HCT116 (cell line): ENCODE measurements around the gene DLG2. TPM values are rescaled to one million over a fixed set of nuclear protein-coding genes. Genes with fewer than 3 reads are reported as not detected.

Source experiments
- ATAC-seq: fragments of 200-7000 bp; cut with Tn5 transposase; 2 replicates; pipeline ENCODE4 v1.9.1; 2020; ENCODE audit warnings: mild to moderate bottlenecking, moderate library complexity
- BruUV-seq: library from RNA; stranded (reverse); fragments of 400-500 nt; replicated peaks from 2 replicates; lab custom pipeline; 2021; lab: Mats Ljungman, UMichigan
- CTCF ChIA-PET: fragments of 300-600 bp; sonication (Branson Sonifier 250); formaldehyde crosslinking; loops from one replicate; lab custom pipeline; 2021; ENCODE audit warnings: antibody characterized with exemption; lab: Charles Lee
- POLR2A ChIA-PET: fragments of 300-600, 350-600 bp; sonication (Branson Sonifier 250); formaldehyde crosslinking; loops from one replicate; lab custom pipeline; 2021; ENCODE audit warnings: antibody characterized with exemption; lab: Charles Lee
- RAD21 ChIA-PET, 2 experiments: fragments of 300-600 bp; sonication (Branson Sonifier 250); formaldehyde crosslinking; loops; one replicate each; lab custom pipeline; 2023; ENCODE audit warnings: low total read pairs in 2 of 2; ENCODE audit not compliant: uncharacterized antibody in 2 of 2, unreplicated experiment in 2 of 2, low non-redundant PET in 1 of 2; lab: Charles Lee
- DNase-seq: peaks from one replicate; pipeline ENCODE4 v3.0.0-alpha.2; 2010; ENCODE audit warnings: low read depth, low spot score
- H2AFZ ChIP-seq: fragments of 200-600 bp; shearing (Covaris generic), sonication (generic); 2 replicates; pipeline ENCODE4 v1.6.1; 2017; ENCODE audit warnings: low read depth, mixed run types, mixed read lengths, antibody characterized with exemption, low read length; ENCODE audit not compliant: poor library complexity, severe bottlenecking
- H3K27ac ChIP-seq: 2 replicates; pipeline ENCODE4 v1.5.1; 2012; ENCODE audit warnings: low read depth, low read length
- H3K27me3 ChIP-seq: fragments of 200-600 bp; sonication (generic); 2 replicates; pipeline ENCODE4 v1.6.1; 2016; ENCODE audit warnings: mixed run types, low read length, mixed read lengths; ENCODE audit not compliant: insufficient read depth
- H3K36me3 ChIP-seq, 2 experiments: fragments of 200-500 bp in 1 of 2; fragments of 200-600 bp in 1 of 2; sonication (Bioruptor generic) in 1 of 2; sonication (generic) in 1 of 2; 2 replicates each; pipeline versions ENCODE4 v1.5.1 to v1.6.1; 2014 to 2016; ENCODE audit warnings: low read length in 2 of 2, inconsistent platforms in 1 of 2, mixed read lengths in 1 of 2, mixed run types in 1 of 2; ENCODE audit not compliant: insufficient read depth in 2 of 2, control insufficient read depth in 1 of 2
- H3K4me1 ChIP-seq, 2 experiments: fragments of 200-600 bp in 1 of 2; sonication (generic) in 1 of 2; 2 replicates each; pipeline versions ENCODE4 v1.5.1 to v1.6.1; 2012 to 2017; ENCODE audit warnings: low read length in 2 of 2, inconsistent platforms in 1 of 2, mild to moderate bottlenecking in 1 of 2, mixed read lengths in 1 of 2, mixed run types in 1 of 2, moderate library complexity in 1 of 2; ENCODE audit not compliant: insufficient read depth in 2 of 2, control insufficient read depth in 1 of 2
- H3K4me2 ChIP-seq: fragments of 200-600 bp; sonication (generic); 2 replicates; pipeline ENCODE4 v1.6.1; 2017; ENCODE audit warnings: mixed run types, low read length, mixed read lengths
- H3K4me3 ChIP-seq, 2 experiments: fragments of 200-600 bp in 1 of 2; sonication (generic) in 1 of 2; replicated peaks in 1 of 2; 2 replicates each; pipeline ENCODE4 v1.5.1; 2011 to 2016; ENCODE audit warnings: low read length in 2 of 2, control low read depth in 1 of 2, low read depth in 1 of 2, mild to moderate bottlenecking in 1 of 2, mixed read lengths in 1 of 2, mixed run types in 1 of 2
- H3K79me2 ChIP-seq: fragments of 200-600 bp; sonication (generic); 2 replicates; pipeline ENCODE4 v1.6.1; 2017; ENCODE audit warnings: mild to moderate bottlenecking, mixed run types, low read length, moderate library complexity, mixed read lengths; ENCODE audit not compliant: insufficient read depth
- H3K9ac ChIP-seq: fragments of 200-600 bp; sonication (generic); 2 replicates; pipeline ENCODE4 v1.6.1; 2016; ENCODE audit warnings: low read length, mixed read lengths
- H3K9me2 ChIP-seq: fragments of 200-600 bp; sonication (generic), shearing (Covaris generic); 2 replicates; pipeline ENCODE4 v1.6.1; 2017; ENCODE audit warnings: mixed run types, mild to moderate bottlenecking, moderate library complexity; ENCODE audit not compliant: insufficient read depth
- H3K9me3 ChIP-seq, 2 experiments: fragments of 200-500 bp in 1 of 2; fragments of 200-600 bp in 1 of 2; sonication (Bioruptor generic) in 1 of 2; sonication (generic) in 1 of 2; 2 replicates each; pipeline ENCODE4 v1.6.1; 2014 to 2017; ENCODE audit warnings: low read length in 2 of 2, mixed read lengths in 2 of 2, inconsistent platforms in 1 of 2, low read depth in 1 of 2, mild to moderate bottlenecking in 1 of 2, mixed run types in 1 of 2, moderate library complexity in 1 of 2; ENCODE audit not compliant: control insufficient read depth in 1 of 2, insufficient read depth in 1 of 2
- H4K20me1 ChIP-seq: fragments of 200-600 bp; sonication (generic), shearing (Covaris generic); 2 replicates; pipeline ENCODE4 v1.6.1; 2017; ENCODE audit warnings: mixed run types, mild to moderate bottlenecking, moderate library complexity; ENCODE audit not compliant: insufficient read depth
- ATF3 ChIP-seq: IDR thresholded peaks from 2 replicates; pipeline ENCODE4 v1.6.1; 2012
- CBX3 ChIP-seq: IDR thresholded peaks from 2 replicates; pipeline ENCODE4 v1.6.1; 2012; ENCODE audit warnings: low read depth
- CEBPB ChIP-seq: IDR thresholded peaks from 2 replicates; pipeline ENCODE4 v1.6.1; 2012; ENCODE audit warnings: low read depth
- EGR1 ChIP-seq: IDR thresholded peaks from 2 replicates; pipeline ENCODE4 v1.6.1; 2012; ENCODE audit warnings: low read depth
- EZH2 ChIP-seq: fragments of 200-600 bp; sonication (generic); IDR thresholded peaks from 2 replicates; pipeline ENCODE4 v1.6.1; 2017; ENCODE audit warnings: antibody characterized with exemption, mixed run types
- EZH2phosphoT487 ChIP-seq: fragments of 200-600 bp; IDR thresholded peaks from 2 replicates; pipeline ENCODE4 v1.6.1; 2018; ENCODE audit warnings: antibody characterized with exemption, borderline replicate concordance
- FOSL1 ChIP-seq: IDR thresholded peaks from 2 replicates; pipeline ENCODE4 v1.6.1; 2012; ENCODE audit warnings: low read depth
- JUND ChIP-seq: IDR thresholded peaks from 2 replicates; pipeline ENCODE4 v1.6.1; 2012
- RAD21 ChIP-seq: IDR thresholded peaks from 2 replicates; pipeline ENCODE4 v1.6.1; 2012; ENCODE audit warnings: low read depth, mild to moderate bottlenecking
- SIN3A ChIP-seq: IDR thresholded peaks from 2 replicates; pipeline ENCODE4 v1.6.1; 2012; ENCODE audit warnings: low read depth
- SP1 ChIP-seq: IDR thresholded peaks from 2 replicates; pipeline ENCODE4 v1.6.1; 2012; ENCODE audit warnings: low read depth
- SRF ChIP-seq: IDR thresholded peaks from 2 replicates; pipeline ENCODE4 v1.6.1; 2012; ENCODE audit warnings: low read depth
- TCF7L2 ChIP-seq: IDR thresholded peaks from 2 replicates; pipeline ENCODE4 v1.7.0; 2011; ENCODE audit warnings: borderline replicate concordance, inconsistent platforms; ENCODE audit not compliant: insufficient read depth, insufficient read length; ENCODE audit errors: extremely low read depth
- YY1 ChIP-seq: IDR thresholded peaks from 2 replicates; pipeline ENCODE4 v1.6.1; 2011; ENCODE audit warnings: low read length, low read depth, moderate library complexity, mild to moderate bottlenecking; ENCODE audit not compliant: insufficient replicate concordance; ENCODE audit errors: extremely low read depth
- ZNF274 ChIP-seq: fragments of 200-500 bp; sonication (Bioruptor generic); IDR thresholded peaks from 2 replicates; pipeline ENCODE4 v1.6.1; 2014; ENCODE audit warnings: mild to moderate bottlenecking, low read depth, low read length, inconsistent platforms
- intact Hi-C: fragments of 100-400 bp; cut with micrococcal nuclease; formaldehyde crosslinking; loops from 2 replicates; pipeline ENCODE4 v1.10.0; 2022
- total RNA-seq: library from RNA; stranded (reverse); gene quantifications from one replicate; pipeline ENCODE4 v1.2.1, GENCODE V29; 2021; ENCODE audit not compliant: unreplicated experiment

Gene DLG2
- total RNA-seq, 1 experiment from 2014 or later: 2.4 TPM

DNA sequence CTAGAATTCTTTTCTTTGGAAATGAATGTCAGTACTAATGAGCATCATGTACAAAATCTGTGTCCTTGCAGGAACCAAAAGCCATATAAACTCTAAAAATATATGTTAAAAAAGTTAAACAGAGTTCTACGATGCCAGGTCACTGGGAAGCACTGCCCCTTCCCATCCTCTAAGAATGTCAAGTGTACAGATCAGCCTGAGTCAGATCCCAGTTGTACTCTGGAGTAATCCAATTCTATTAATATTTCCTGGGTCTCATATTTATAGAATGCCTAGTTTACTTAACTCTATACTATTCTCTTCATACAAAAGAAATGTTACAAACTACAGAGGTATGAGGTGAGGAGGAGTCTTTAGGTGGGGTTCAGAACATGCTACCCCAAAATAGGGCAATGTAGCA is 460.1 kb downstream of the DLG2 start:
- RAD21 ChIA-PET: no interaction called here
- POLR2A ChIA-PET: no interaction called here
- H3K79me2 ChIP-seq: no peaks in the 10 kb centered on the region
- DNase-seq (no peak), ATAC-seq (no peak)
- CTCF ChIA-PET: no interaction called here
- no peak overlapping the region for H3K27ac ChIP-seq
- no peak overlapping the region for H2AFZ ChIP-seq
- TF ChIP-seq FOSL1 (no peak), ZNF274 (no peak), EZH2 (no peak), CBX3 (no peak), SRF (no peak), EZH2phosphoT487 (no peak), JUND (no peak), SP1 (no peak)
- no peaks in the 10 kb centered on the region for H3K27me3 ChIP-seq
- no peak overlapping the region for H3K4me3 ChIP-seq
- no peaks in the 10 kb centered on the region for H3K36me3 ChIP-seq
- H4K20me1 ChIP-seq: no peaks in the 10 kb centered on the region
- H3K9me2 ChIP-seq: no peaks in the 10 kb centered on the region
- intact Hi-C loops: no loop called here
- no peak overlapping the region for H3K4me2 ChIP-seq
- no peak overlapping the region for H3K9ac ChIP-seq
- no TSS peak for BruUV-seq
- peaks cover 12 to 28% of the 10 kb centered on the region in 2 experiments for H3K4me1 ChIP-seq
- H3K9me3 ChIP-seq: no peaks in the 10 kb centered on the region

GRCh38 chr11:85165819-85166218 is 461.3 kb downstream of the DLG2 start:
- ChIA-PET RAD21 (no interaction called here), CTCF (no interaction called here), POLR2A (no interaction called here)
- Histone ChIP-seq H3K27me3 (no peaks in the 10 kb centered on the region), H3K9me2 (no peaks in the 10 kb centered on the region), H3K4me3 (no peak overlapping the region), H3K9ac (no peak overlapping the region), H3K27ac (no peak overlapping the region), H4K20me1 (no peaks in the 10 kb centered on the region)
- DNase-seq: no peak
- TF ChIP-seq EZH2phosphoT487 (no peak), EGR1 (no peak), JUND (no peak), CBX3 (no peak), TCF7L2 (no peak), SIN3A (no peak), YY1 (no peak), ATF3 (no peak), RAD21 (no peak), ZNF274 (no peak), SRF (no peak), CEBPB (no peak), EZH2 (no peak)
- TF ChIP-seq, all 23 proteins: peak for 0
- H3K4me1 ChIP-seq: peaks cover 11 to 17% of the 10 kb centered on the region in 2 experiments
- no peak overlapping the region for H2AFZ ChIP-seq
- no peaks in the 10 kb centered on the region for H3K9me3 ChIP-seq
- no peak overlapping the region for H3K4me2 ChIP-seq
- ATAC-seq: no peak
- no TSS peak for BruUV-seq
- intact Hi-C loops: no loop called here
- no peaks in the 10 kb centered on the region for H3K36me3 ChIP-seq
- no peaks in the 10 kb centered on the region for H3K79me2 ChIP-seq
